GM18909 (cell line): ENCODE data around the gene TTC24.

ENCODE experiments used
- ATAC-seq: cut with Tn5 transposase; IDR thresholded peaks from one replicate; pipeline ENCODE4 v1.9.1; 2021; ENCODE audit warnings: mild to moderate bottlenecking; ENCODE audit not compliant: unreplicated experiment, poor library complexity

The TTC24 gene

GRCh38 chr1:156553860-156554485 is 25.6 kb upstream of the TTC24 start:
- no peak for ATAC-seq

DNA sequence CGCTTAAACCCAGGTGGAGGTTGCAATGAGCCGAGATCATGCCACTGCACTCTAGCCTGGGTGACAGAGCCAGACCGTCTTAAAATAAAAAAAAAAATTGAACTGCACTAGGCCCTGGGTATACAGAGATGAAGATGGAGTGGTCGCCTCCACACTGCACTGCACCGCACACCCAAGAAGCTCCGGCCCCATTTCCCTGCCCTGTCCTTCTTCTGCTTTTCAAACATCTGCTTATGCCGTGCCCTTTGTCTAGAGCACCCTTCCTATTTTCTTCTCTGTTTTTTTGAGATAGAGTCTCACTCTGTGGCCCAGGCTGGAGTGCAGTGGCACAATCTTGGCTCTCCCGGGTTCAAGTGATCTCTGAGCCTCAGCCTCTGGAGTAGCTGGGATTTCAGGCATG is 24.6 kb upstream of the TTC24 start:
- no peak for ATAC-seq

DNA sequence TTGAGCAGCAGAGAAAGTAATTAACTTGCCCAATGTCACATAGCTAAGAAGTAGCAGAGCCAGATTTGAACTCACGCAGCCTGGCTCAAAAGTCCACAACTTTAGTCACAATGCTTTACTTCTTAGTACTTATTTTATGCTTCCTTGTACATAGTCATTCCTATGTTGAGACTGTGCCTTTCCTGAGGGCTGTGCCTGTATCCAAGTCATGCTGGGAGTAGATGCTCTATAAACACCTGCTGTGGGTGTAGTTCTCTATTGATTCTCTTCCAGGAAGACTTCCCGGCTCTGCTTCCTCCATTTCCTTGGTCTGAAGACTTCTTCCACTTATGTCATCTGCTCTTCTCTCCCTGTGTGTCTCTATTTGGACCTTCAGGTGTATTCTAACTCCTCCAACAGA is 23.8 kb upstream of the TTC24 start:
- ATAC-seq = no peak

DNA sequence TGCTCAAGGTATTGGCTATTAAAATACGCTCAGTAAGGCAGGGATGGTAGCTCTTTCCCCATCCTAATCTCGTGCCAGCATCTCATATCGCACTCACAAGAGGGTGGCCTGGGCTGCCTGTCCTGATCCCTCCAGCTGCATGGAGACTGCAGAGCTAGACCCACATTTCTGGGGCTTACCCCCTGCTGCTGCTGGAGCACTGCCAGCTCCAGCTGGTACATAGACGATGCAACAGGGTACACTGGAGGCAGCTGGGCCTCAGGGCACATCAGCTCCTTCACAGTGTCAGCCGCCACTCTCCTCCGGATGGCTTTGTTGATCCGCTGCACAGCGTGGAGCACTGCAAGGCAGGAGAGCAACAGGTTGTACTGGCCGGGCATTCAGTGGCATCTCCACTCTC is 23.2 kb upstream of the TTC24 start:
- ATAC-seq = no peak

- no peak for ATAC-seq
These were observed 20.3 kb upstream of the TTC24 start for GRCh38 chr1:156559086-156559796.

- no peak for ATAC-seq
These were observed 19.6 kb upstream of the TTC24 start for GRCh38 chr1:156559797-156560385.

DNA sequence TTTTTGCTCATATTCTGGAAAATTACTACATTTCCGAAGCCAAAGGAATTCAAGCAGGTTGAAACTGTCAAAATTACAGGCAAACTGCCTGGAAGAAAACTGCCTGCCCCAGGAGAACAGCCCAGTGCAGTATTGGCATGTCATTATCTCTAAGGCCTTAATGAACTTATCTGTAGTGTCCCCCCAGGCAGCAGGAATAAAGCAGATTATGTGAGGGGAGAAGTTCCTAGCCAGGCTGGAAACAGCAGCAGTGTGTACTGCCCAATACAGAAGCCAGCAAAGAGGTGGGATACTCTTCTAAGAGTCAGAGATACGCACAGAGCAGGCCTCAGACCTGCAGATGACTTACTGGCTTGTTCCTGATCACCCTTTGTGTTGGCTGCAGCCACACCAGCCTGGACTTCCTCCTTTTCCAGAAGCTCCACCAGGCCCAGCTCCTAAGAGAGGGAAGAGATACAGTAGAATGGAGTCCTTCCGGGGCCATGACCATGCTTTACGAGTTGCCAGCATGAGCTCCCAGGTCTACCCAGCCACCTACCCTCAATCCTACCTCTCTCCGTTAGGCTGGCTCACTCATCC is 18.8 kb upstream of the TTC24 start:
- ATAC-seq = no peak

- ATAC-seq = no peak
These were observed 14.0 kb upstream of the TTC24 start for GRCh38 chr1:156565519-156565918.

GRCh38 chr1:156566436-156566835 is 13.1 kb upstream of the TTC24 start:
- no peak for ATAC-seq

- ATAC-seq = no peak
These were observed 8.2 kb upstream of the TTC24 start for GRCh38 chr1:156571261-156571852.

DNA sequence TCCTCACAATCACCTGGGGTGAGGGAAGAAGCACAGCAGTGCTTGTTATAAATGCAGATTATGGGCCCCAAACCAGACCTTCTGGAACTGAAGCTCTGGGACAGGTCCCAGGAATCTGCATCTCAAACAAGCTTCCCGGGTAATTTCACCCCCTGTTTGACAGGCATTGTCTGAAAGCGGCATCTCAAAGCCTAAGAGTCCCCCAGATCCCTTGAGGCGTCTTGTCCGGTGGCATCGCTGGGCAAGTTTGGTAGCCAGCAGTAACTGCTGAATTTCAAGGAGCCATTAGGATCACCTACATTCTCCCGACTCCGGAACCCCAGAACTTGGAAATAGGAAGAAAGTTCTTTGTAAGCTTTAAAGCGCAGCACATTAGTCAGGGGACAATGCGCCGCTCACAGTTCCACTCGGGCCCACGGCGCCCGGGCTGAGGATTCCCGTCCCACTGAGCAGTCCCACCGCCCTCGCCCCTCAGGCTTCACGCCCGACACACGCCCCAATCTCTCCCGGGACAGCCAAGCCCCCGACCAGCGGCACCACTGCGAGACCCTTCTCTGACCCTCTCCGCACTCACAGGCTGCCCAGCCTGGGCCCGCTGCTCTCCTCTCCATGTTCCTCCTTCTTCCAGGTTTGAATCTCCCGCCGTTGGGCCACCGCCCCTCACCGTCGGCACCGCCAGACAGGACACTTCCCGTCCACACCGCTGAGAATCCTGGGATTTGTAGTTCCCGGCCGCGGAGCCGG is 7.4 kb upstream of the TTC24 start, which contains the start of gene IQGAP3:
Gene IQGAP3, minus strand, starts transcription at position 647 of the 744 bp plus-strand sequence. Its CDS starts 36 bp downstream, at position 611.
- ATAC-seq = peak; percentile 81

GRCh38 chr1:156572663-156573018 is 6.9 kb upstream of the TTC24 start:
- ATAC-seq = no peak

DNA sequence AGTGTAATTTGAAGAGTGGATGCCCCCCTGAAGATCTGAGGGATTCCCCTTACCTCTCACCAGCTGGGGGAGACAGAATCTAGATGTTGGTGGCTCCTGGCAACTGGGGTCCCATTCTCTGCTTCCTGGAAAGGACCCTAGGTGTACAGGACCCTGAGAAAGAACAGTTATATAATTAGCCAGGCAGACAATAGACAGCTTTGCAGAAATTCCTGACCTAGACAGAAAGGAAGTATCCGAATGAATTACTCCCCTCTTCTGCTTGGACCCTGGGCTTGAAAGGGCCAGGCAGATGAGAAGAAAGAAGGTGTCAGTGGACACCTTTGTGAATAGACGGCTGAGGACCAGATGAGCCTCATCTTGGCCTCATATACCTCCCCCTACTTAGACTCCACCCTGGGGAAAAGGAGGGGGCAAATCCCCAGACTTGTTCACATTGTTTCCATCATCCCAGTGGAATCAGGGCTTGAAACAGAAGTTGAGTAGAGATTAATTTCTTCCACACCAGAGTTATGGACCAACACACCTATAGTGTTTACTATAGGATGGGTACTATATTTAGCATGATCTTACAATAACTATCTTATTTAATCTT is 5.4 kb upstream of the TTC24 start:
- no peak for ATAC-seq

GRCh38 chr1:156577550-156577949 is 2.0 kb upstream of the TTC24 start:
- no peak for ATAC-seq

GRCh38 chr1:156578055-156578454 is 1.5 kb upstream of the TTC24 start:
- ATAC-seq = no peak

DNA sequence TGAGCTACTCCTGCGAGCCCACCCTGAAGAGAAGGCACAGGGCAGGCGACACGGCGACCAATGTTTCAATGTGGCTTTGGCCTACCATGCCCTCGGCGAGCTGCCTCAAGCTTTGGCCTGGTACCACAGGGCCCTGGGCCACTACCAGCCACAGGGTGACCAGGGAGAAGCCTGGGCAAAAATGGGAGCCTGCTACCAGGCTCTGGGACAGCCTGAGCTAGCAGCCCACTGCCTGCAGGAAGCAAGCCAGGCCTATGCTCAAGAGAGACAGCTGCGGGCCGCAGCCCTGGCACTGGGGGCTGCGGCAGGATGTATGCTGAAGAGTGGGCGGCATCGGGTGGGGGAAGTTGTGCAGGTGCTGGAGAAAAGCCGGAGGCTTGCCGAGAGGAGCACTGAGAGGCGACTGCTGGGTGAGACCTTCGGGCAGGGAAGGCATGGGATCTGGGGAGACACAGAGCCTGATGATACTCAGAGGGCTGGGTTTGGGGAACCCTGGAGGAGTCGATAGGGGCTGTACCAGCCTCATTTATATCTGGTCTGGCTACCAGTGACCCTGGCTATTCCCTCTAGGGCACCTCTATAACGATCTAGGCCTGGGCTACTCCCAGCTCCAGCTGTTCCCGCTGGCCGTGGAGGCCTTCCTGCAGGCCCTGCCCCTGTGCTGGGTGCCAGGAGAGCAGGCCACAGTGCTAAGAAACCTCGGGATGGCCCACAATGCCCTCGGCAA is 2.3 kb downstream of the TTC24 start:
- no peak for ATAC-seq

GRCh38 chr1:156582388-156583017 is 3.0 kb downstream of the TTC24 start:
- no peak for ATAC-seq

GRCh38 chr1:156583821-156584622 is 4.5 kb downstream of the TTC24 start:
- no peak for ATAC-seq
